ENCODE results near the gene ACAA1. TPM values are rescaled to one million over a fixed set of nuclear protein-coding genes. Genes with fewer than 3 reads are reported as not detected.

ACAA1 gene
- total and polyA plus RNA-seq, 2 of the 13 experiments (the other 11 are each of a cell fraction or from before 2014, with no cell fraction given) = 60.8 to 188 TPM

- H3K79me2 ChIP-seq (ENCODE audit: insufficient read depth, low read length) = no peaks in the 10 kb centered on the region
- TF ChIP-seq ZNF331 (CRISPR knock-in tag; IDR thresholded peaks at IDR 0.05) = no peak
- no peak for TF ChIP-seq DZIP1 (CRISPR knock-in tag; IDR thresholded peaks at IDR 0.05)
- no peak for TF ChIP-seq CEBPB (IDR thresholded peaks at IDR 0.05; ENCODE audit: borderline replicate concordance, low read depth, low read length)
- TF ChIP-seq E2F5 (CRISPR knock-in tag; conservative IDR thresholded peaks at IDR 0.05) = no peak
- TF ChIP-seq GATA4 (IDR thresholded peaks at IDR 0.05; ENCODE audit: borderline replicate concordance, low read depth) = no peak
- TF ChIP-seq ZNF770 (CRISPR knock-in tag; IDR thresholded peaks at IDR 0.05) = no peak
- no peak for TF ChIP-seq ZZZ3 (CRISPR knock-in tag; IDR thresholded peaks at IDR 0.05; ENCODE audit: borderline replicate concordance)
- TF ChIP-seq TBL1XR1 (IDR thresholded peaks at IDR 0.05; ENCODE audit: borderline replicate concordance, low read length, partially characterized antibody) = no peak
- no peak for TF ChIP-seq ZNF672 (CRISPR knock-in tag; IDR thresholded peaks at IDR 0.05)
- TF ChIP-seq ZNF652 (CRISPR knock-in tag; IDR thresholded peaks at IDR 0.05; ENCODE audit: borderline replicate concordance, low read depth) = no peak
- TF ChIP-seq TP53 (CRISPR knock-in tag; conservative IDR thresholded peaks at IDR 0.05) = no peak
- TF ChIP-seq MXD1 (CRISPR knock-in tag; IDR thresholded peaks at IDR 0.05) = no peak
- no peak for TF ChIP-seq HIC2 (CRISPR knock-in tag; IDR thresholded peaks at IDR 0.05; ENCODE audit: low read depth)
Observed at GRCh38 chr3:38089163-38089562, 47.8 kb downstream of the ACAA1 start.

More at GRCh38 chr3:38089163-38089562, 47.8 kb downstream of the ACAA1 start:
- BruUV-seq (replicated peaks) = no TSS peak
- no peaks in the 10 kb centered on the region for H3K9me3 ChIP-seq (ENCODE audit: low read length)
- ATAC-seq = no peak
- no peak for DNase-seq (ENCODE audit: low spot score)
- H3K4me2 ChIP-seq (ENCODE audit: low read depth, low read length) = no peak overlapping the region
- no peak overlapping the region for H3K27ac ChIP-seq (ENCODE audit: extremely low read length, insufficient read depth, low read length)
- 20% methylated on average over 1 of the region's 2 CpGs for WGBS (ENCODE audit: low lambda C conversion rate)
- no peaks in the 10 kb centered on the region for H3K4me1 ChIP-seq (ENCODE audit: insufficient read depth, low read length)
- no peak overlapping the region for H3K9ac ChIP-seq (ENCODE audit: insufficient read depth, low read depth, low read length)
- in situ Hi-C loops (cut with HindIII; ENCODE audit: extremely low pct_ligation_motif_present, low pct_unique_long_range_greater_than_20kb) (no loop called here), intact Hi-C loops (cut with micrococcal nuclease; ENCODE audit: unreplicated experiment) (no loop called here)
- ChIA-PET CTCF (ENCODE audit: low intra/inter-chr PET ratio, low total read pairs) (no interaction called here), POLR2A (no interaction called here)
- H3K4me3 ChIP-seq (replicated peaks in 1 of 3; ENCODE audit: insufficient read depth in 1 of 3, low read depth in 2 of 3, low read length in 3 of 3) = no peak overlapping the region
- H4K20me1 ChIP-seq (ENCODE audit: insufficient read depth, low read length) = no peaks in the 10 kb centered on the region
- H3K36me3 ChIP-seq (replicated peaks in 1 of 2; ENCODE audit: control insufficient read depth in 1 of 2, insufficient read depth in 2 of 2, low read length in 2 of 2) = no peaks in the 10 kb centered on the region
- no peak for FAIRE-seq
- peaks cover 1 to 23% of the 10 kb centered on the region in 2 experiments; a peak in 4 of 5 replicates for H3K27me3 ChIP-seq (ENCODE audit: control insufficient read depth in 1 of 2, insufficient read depth in 2 of 2, low read length in 2 of 2)
- H2AFZ ChIP-seq (ENCODE audit: low read length) = no peak overlapping the region
